K562 (cell line): ENCODE measurements around the gene USH1G. TPM values are rescaled to one million over a fixed set of nuclear protein-coding genes. Genes with fewer than 3 reads are reported as not detected.

Experiments used
- ATAC-seq: fragments of 200-7000 bp; cut with Tn5 transposase; 3 replicates; pipeline ENCODE4 v1.9.1; 2020; ENCODE audit warnings: moderate library complexity
- BruUV-seq: library from RNA; stranded (reverse); fragments of 400-500 nt; replicated peaks from 2 replicates; lab custom pipeline; 2021; lab: Mats Ljungman, UMichigan
- CTCF ChIA-PET: fragments of 300-600 bp; formaldehyde crosslinking; extraction: SDS; loops from one replicate; lab custom pipeline; 2021; ENCODE audit warnings: low intra/inter-chr PET ratio; lab: Yijun Ruan, JAX
- POLR2A ChIA-PET: fragments of 300-600, 350-650 bp; sonication (Branson Sonifier 250); formaldehyde crosslinking; extraction: SDS; loops from one replicate; lab custom pipeline; 2021; ENCODE audit warnings: antibody characterized with exemption, inconsistent platforms; lab: Yijun Ruan, JAX
- DNase-seq, 4 experiments: peaks; one replicate each; pipeline versions ENCODE4 v3.0.0 to v3.0.0-alpha.2; 2011 to 2018; ENCODE audit warnings: low spot score in 3 of 4, mixed read lengths in 3 of 4; ENCODE audit errors: extremely low read depth in 1 of 4
- FAIRE-seq: peaks from 2 replicates; lab custom pipeline; 2011; peaks lifted over from hg19 to GRCh38; lab: Jason Lieb, UNC
- H2AFZ ChIP-seq: 2 replicates; pipeline ENCODE4 v1.6.0; 2011; ENCODE audit warnings: low read depth, low read length, control low read depth, inconsistent platforms
- H3K27ac ChIP-seq: fragments of 200-600 bp; 3 replicates; pipeline ENCODE4 v1.8.0; 2011; ENCODE audit warnings: low read depth, mild to moderate bottlenecking, control low read depth, inconsistent platforms, low read length, moderate library complexity, mixed read lengths; ENCODE audit errors: extremely low read depth
- H3K27me3 ChIP-seq, 2 experiments: fragments of 300-600 bp in 1 of 2; 2 replicates in 1 of 2; 3 replicates in 1 of 2; pipeline versions ENCODE4 v1.6.0 to v1.8.0; 2011; ENCODE audit warnings: inconsistent platforms in 2 of 2, low read length in 2 of 2, mild to moderate bottlenecking in 1 of 2, mixed read lengths in 1 of 2, moderate library complexity in 1 of 2; ENCODE audit not compliant: control insufficient read depth in 2 of 2, insufficient read depth in 2 of 2
- H3K36me3 ChIP-seq: fragments of 300-600 bp; 3 replicates; pipeline ENCODE4 v1.8.0; 2011; ENCODE audit warnings: mild to moderate bottlenecking, low read length, inconsistent platforms; ENCODE audit not compliant: control insufficient read depth, insufficient read depth
- H3K4me1 ChIP-seq, 2 experiments: fragments of 200-600 bp in 1 of 2; replicated peaks in 1 of 2; 2 replicates in 1 of 2; 3 replicates in 1 of 2; pipeline versions ENCODE4 v1.5.1 to v1.8.0; 2011; ENCODE audit warnings: inconsistent platforms in 2 of 2, low read length in 2 of 2, mild to moderate bottlenecking in 1 of 2, mixed read lengths in 1 of 2, moderate library complexity in 1 of 2; ENCODE audit not compliant: control insufficient read depth in 2 of 2, insufficient read depth in 2 of 2
- H3K4me2 ChIP-seq: 2 replicates; pipeline ENCODE4 v1.6.1; 2011; ENCODE audit warnings: low read length, control low read depth, inconsistent platforms, mixed read lengths; ENCODE audit not compliant: insufficient read depth
- H3K4me3 ChIP-seq: fragments of 200-600 bp; sonication (generic), shearing (Covaris generic); 2 replicates; pipeline ENCODE4 v1.5.1; 2016; ENCODE audit warnings: control low read depth, inconsistent platforms
- H3K79me2 ChIP-seq: fragments of 200-600 bp; 3 replicates; pipeline ENCODE4 v1.8.0; 2011; ENCODE audit warnings: low read length, inconsistent platforms; ENCODE audit not compliant: control insufficient read depth, insufficient read depth
- H3K9ac ChIP-seq, 2 experiments: 2 replicates each; pipeline versions ENCODE4 v1.6.0 to v1.6.1; 2011; ENCODE audit warnings: low read depth in 2 of 2, low read length in 2 of 2, control low read depth in 1 of 2, inconsistent platforms in 1 of 2, mild to moderate bottlenecking in 1 of 2, mixed read lengths in 1 of 2; ENCODE audit not compliant: insufficient read depth in 1 of 2
- H3K9me1 ChIP-seq: one replicate; pipeline ENCODE4 v1.6.0; 2011; ENCODE audit warnings: inconsistent platforms, mild to moderate bottlenecking, low read length, moderate library complexity; ENCODE audit not compliant: control insufficient read depth, insufficient read depth
- H3K9me3 ChIP-seq: replicated peaks from 2 replicates; pipeline ENCODE4 v1.5.1; 2011; ENCODE audit warnings: low read depth, low read length, inconsistent platforms; ENCODE audit not compliant: control insufficient read depth, insufficient read depth
- H4K20me1 ChIP-seq: replicated peaks from 2 replicates; pipeline ENCODE4 v1.6.1; 2011; ENCODE audit warnings: low read length, inconsistent platforms, mixed read lengths; ENCODE audit not compliant: control insufficient read depth, insufficient read depth
- AFF1 ChIP-seq, 2 experiments: fragments of 450-650 bp; IDR thresholded peaks; 2 replicates each; pipeline ENCODE4 v1.6.1; 2018; ENCODE audit warnings: mild to moderate bottlenecking in 2 of 2, low read depth in 1 of 2; ENCODE audit not compliant: partially characterized antibody in 2 of 2
- C11orf30 ChIP-seq: fragments of 450-650 bp; IDR thresholded peaks from 2 replicates; pipeline ENCODE4 v1.6.1; 2016; ENCODE audit warnings: low read depth, mild to moderate bottlenecking
- CCAR2 ChIP-seq: fragments of 200-400 bp; formaldehyde crosslinking; IDR thresholded peaks from 2 replicates; pipeline ENCODE4 v1.6.1; 2017; ENCODE audit warnings: mild to moderate bottlenecking, low read depth, low read length
- CEBPB ChIP-seq: fragments of 450-650 bp; IDR thresholded peaks from 2 replicates; pipeline ENCODE4 v1.6.1; 2016; ENCODE audit warnings: missing genetic modification characterization, missing compliant biosample characterization
- CGGBP1 ChIP-seq: fragments of 250-450 bp; sonication (Bioruptor Pico); IDR thresholded peaks from 2 replicates; pipeline ENCODE4 v1.9.0; 2021; ENCODE audit warnings: mild to moderate bottlenecking
- DEAF1 ChIP-seq: fragments of 450-650 bp; formaldehyde crosslinking; IDR thresholded peaks from 2 replicates; pipeline ENCODE4 v1.4.0; 2020; ENCODE audit warnings: mild to moderate bottlenecking, moderate library complexity
- HDAC6 ChIP-seq: IDR thresholded peaks from 2 replicates; pipeline ENCODE4 v1.6.1; 2012; ENCODE audit warnings: low read depth, mild to moderate bottlenecking, control low read depth, inconsistent platforms, low read length, moderate library complexity
- IFI16 ChIP-seq: fragments of 250-450 bp; sonication (Bioruptor Pico); IDR thresholded peaks from 2 replicates; pipeline ENCODE4 v2.1.2; 2022; ENCODE audit warnings: mild to moderate bottlenecking, inconsistent platforms
- NR2C1 ChIP-seq, 2 experiments: fragments of 450-650 bp; IDR thresholded peaks; 2 replicates each; pipeline ENCODE4 v1.6.1; 2017; ENCODE audit warnings: mild to moderate bottlenecking in 2 of 2, antibody characterized with exemption in 1 of 2, inconsistent platforms in 1 of 2, missing compliant biosample characterization in 1 of 2, missing genetic modification characterization in 1 of 2
- POLR2B ChIP-seq: fragments of 450-650 bp; IDR thresholded peaks from 2 replicates; pipeline ENCODE4 v1.6.1; 2018; ENCODE audit warnings: low read depth; ENCODE audit not compliant: partially characterized antibody
- RBM17 ChIP-seq: fragments of 200-400 bp; formaldehyde crosslinking; IDR thresholded peaks from 2 replicates; pipeline ENCODE4 v1.6.1; 2017; ENCODE audit warnings: low read depth, mild to moderate bottlenecking, low read length, borderline replicate concordance
- WHSC1 ChIP-seq: IDR thresholded peaks from one replicate; pipeline ENCODE4 v1.6.1; 2012; ENCODE audit warnings: low read length, control low read depth, inconsistent platforms
- ZBTB5 ChIP-seq: fragments of 450-650 bp; IDR thresholded peaks from 2 replicates; pipeline ENCODE4 v1.6.1; 2017; ENCODE audit warnings: antibody characterized with exemption
- ZNF197 ChIP-seq: fragments of 200-800 bp; sonication (Bioruptor generic); IDR thresholded peaks from 2 replicates; pipeline ENCODE4 v1.6.1; 2016; ENCODE audit warnings: low read depth, missing genetic modification characterization, missing compliant biosample characterization
- ZNF584 ChIP-seq: fragments of 200-800 bp; sonication (Bioruptor generic); IDR thresholded peaks from 2 replicates; pipeline ENCODE4 v1.6.1; 2016; ENCODE audit warnings: low read depth, mild to moderate bottlenecking, missing genetic modification characterization, missing compliant biosample characterization
- WGBS: fragments of 100-300 bp; shearing (Covaris generic); methylation state at CpG from one replicate; pipeline ENCODE4 v1.1.6; 2016; ENCODE audit warnings: low coverage, mixed read lengths; ENCODE audit not compliant: insufficient coverage; ENCODE audit errors: missing lambda C conversion rate; 5-methylcytosine and 5-hydroxymethylcytosine counted together
- in situ Hi-C: fragments of 300-500 bp; cut with MboI; formaldehyde crosslinking; loops from 4 replicates; pipeline ENCODE4 v1.15.0; 2018; ENCODE audit warnings: inconsistent platforms, mixed read lengths
- intact Hi-C: fragments of 100-400 bp; cut with micrococcal nuclease; formaldehyde crosslinking; loops from 2 replicates; pipeline ENCODE4 v1.14.2; 2022
- polyA plus RNA-seq, 8 experiments: library from polyadenylated mRNA; depleted of rRNA in 4 of 8; stranded (reverse) in 5 of 8; unstranded in 3 of 8; fragments of >200 nt; fragmentation: Nextera tagmentation in 2 of 8; fragmentation: Illumina TruSeq in 1 of 8; extraction: Ambion mirVana in 2 of 8; extraction: Trizol in 1 of 8; gene quantifications; 2 replicates each; pipeline versions ENCODE4 v1.2.1 to v1.2.3, GENCODE V29; 2011 to 2014; ENCODE audit warnings: inconsistent platforms in 1 of 8, missing spikeins in 1 of 8
- total RNA-seq, 7 experiments: library from RNA; depleted of rRNA in 6 of 7; stranded (reverse); fragments of >200 nt in 6 of 7; fragmentation: Illumina TruSeq in 2 of 7; extraction: Trizol in 2 of 7; gene quantifications; 2 replicates each; pipeline versions ENCODE4 v1.2.1 to v1.2.3, GENCODE V29; 2011 to 2021; ENCODE audit warnings: low replicate concordance in 1 of 7

USH1G gene
- total and polyA plus RNA-seq, 9 of the 15 experiments (the other 6 are each of a cell fraction or from before 2014, with no cell fraction given): 0.22 to 1.00 (median 0.64) TPM; not detected in 2

- DNase-seq: no peak
- peaks cover 4 to 7% of the 10 kb centered on the region in 2 experiments; a peak in 4 of 5 replicates for H3K27me3 ChIP-seq
- BruUV-seq: no TSS peak
- 88% methylated on average over 22 of the region's 34 CpGs for WGBS
- POLR2A ChIA-PET: interaction anchor here (0.7 to 1.2 kb wide), 3 partner anchors 9 to 74 kb away, joined by 3 to 5 read pairs (median 3); partner anchors contain the start of gene FDXR
- H3K36me3 ChIP-seq: no peaks in the 10 kb centered on the region
- intact Hi-C loops (no loop called here), in situ Hi-C loops (no loop called here)
- no peak for FAIRE-seq
- no peaks in the 10 kb centered on the region for H4K20me1 ChIP-seq
- TF ChIP-seq POLR2B (no peak), RBM17 (no peak), CEBPB (no peak), AFF1 (IDR thresholded peaks at IDR 0.05; ENCODE audit: low read depth in 1 of 2, partially characterized antibody in 2 of 2) (no peak), ZNF584 (CRISPR knock-in tag) (no peak), DEAF1 (CRISPR knock-in tag) (no peak), ZNF197 (CRISPR knock-in tag) (no peak), CCAR2 (no peak), IFI16 (no peak), HDAC6 (no peak), NR2C1 (IDR thresholded peaks at IDR 0.05) (no peak), NR2C1 (tag; IDR thresholded peaks at IDR 0.05) (no peak), CGGBP1 (CRISPR knock-in tag) (no peak), WHSC1 (no peak), ZBTB5 (no peak), C11orf30 (no peak)
- H3K9ac ChIP-seq: no peak overlapping the region
- H3K9me1 ChIP-seq: no peaks in the 10 kb centered on the region
- no peaks in the 10 kb centered on the region; a peak in 1 of 5 replicates for H3K4me1 ChIP-seq
- CTCF ChIA-PET: no interaction called here
- H3K27ac ChIP-seq: no peak overlapping the region
- no peak overlapping the region for H3K4me2 ChIP-seq
- no peaks in the 10 kb centered on the region for H3K79me2 ChIP-seq
- no peak overlapping the region for H3K4me3 ChIP-seq
- H3K9me3 ChIP-seq: no peaks in the 10 kb centered on the region
- ATAC-seq: no peak
- no peak overlapping the region for H2AFZ ChIP-seq
Observed at GRCh38 chr17:74907012-74907411, 16.0 kb downstream of the USH1G start.
